PFSK-1 (cell line): ENCODE data around the gene C10orf71.

ENCODE experiments used
- FOXP2 ChIP-seq: optimal IDR thresholded peaks from 2 replicates; pipeline ENCODE3; 2011; ENCODE audit warnings: borderline replicate concordance, control low read depth, inconsistent platforms; ENCODE audit not compliant: insufficient read depth; ENCODE audit errors: extremely low read length, extremely low read depth
- POLR2AphosphoS5 ChIP-seq: IDR thresholded peaks from 2 replicates; pipeline ENCODE4 v1.6.1; 2012; ENCODE audit warnings: low read depth, mild to moderate bottlenecking, control low read depth, low read length, moderate library complexity
- SIN3A ChIP-seq: IDR thresholded peaks from 2 replicates; pipeline ENCODE4 v1.6.1; 2012; ENCODE audit warnings: mild to moderate bottlenecking, low read length, moderate library complexity, borderline replicate concordance; ENCODE audit not compliant: insufficient read depth
- TAF1 ChIP-seq: IDR thresholded peaks from 2 replicates; pipeline ENCODE4 v1.6.1; 2012; ENCODE audit warnings: low read length, control low read depth, borderline replicate concordance; ENCODE audit not compliant: insufficient read depth
- TF ChIP-seq, protein P1 (sequence below), 2 experiments: IDR thresholded peaks; 2 replicates each; pipeline versions ENCODE4 v1.6.1 to v1.8.0; 2011 to 2012; ENCODE audit warnings: low read depth in 2 of 2, low read length in 2 of 2, control low read depth in 1 of 2, inconsistent platforms in 1 of 2, mild to moderate bottlenecking in 1 of 2, moderate library complexity in 1 of 2; ENCODE audit not compliant: insufficient read depth in 1 of 2

C10orf71 gene

DNA sequence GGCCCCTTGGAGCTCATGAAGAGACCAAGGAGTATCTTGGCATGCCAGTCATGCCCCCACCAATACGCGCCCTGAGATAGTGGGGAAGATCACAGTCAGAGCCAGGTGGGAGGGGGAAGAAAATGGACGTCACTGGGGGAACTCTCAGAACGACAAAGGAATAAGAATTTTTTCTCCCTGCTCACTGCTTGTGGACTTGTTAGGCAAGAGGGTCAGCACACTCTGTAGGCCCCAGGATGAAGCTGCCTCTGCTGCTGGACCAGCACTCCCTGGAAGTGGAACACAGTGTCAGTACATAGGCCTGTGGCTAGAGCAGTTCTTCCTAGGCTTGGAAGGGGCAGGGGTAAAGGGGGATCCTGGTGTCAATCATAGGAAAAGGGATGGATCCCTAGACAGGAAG lies 50.4 kb downstream of the C10orf71 start:
- TF ChIP-seq SIN3A (no peak), FOXP2 (no peak), TAF1 (no peak), POLR2AphosphoS5 (no peak)
- TF ChIP-seq, protein P1, sequence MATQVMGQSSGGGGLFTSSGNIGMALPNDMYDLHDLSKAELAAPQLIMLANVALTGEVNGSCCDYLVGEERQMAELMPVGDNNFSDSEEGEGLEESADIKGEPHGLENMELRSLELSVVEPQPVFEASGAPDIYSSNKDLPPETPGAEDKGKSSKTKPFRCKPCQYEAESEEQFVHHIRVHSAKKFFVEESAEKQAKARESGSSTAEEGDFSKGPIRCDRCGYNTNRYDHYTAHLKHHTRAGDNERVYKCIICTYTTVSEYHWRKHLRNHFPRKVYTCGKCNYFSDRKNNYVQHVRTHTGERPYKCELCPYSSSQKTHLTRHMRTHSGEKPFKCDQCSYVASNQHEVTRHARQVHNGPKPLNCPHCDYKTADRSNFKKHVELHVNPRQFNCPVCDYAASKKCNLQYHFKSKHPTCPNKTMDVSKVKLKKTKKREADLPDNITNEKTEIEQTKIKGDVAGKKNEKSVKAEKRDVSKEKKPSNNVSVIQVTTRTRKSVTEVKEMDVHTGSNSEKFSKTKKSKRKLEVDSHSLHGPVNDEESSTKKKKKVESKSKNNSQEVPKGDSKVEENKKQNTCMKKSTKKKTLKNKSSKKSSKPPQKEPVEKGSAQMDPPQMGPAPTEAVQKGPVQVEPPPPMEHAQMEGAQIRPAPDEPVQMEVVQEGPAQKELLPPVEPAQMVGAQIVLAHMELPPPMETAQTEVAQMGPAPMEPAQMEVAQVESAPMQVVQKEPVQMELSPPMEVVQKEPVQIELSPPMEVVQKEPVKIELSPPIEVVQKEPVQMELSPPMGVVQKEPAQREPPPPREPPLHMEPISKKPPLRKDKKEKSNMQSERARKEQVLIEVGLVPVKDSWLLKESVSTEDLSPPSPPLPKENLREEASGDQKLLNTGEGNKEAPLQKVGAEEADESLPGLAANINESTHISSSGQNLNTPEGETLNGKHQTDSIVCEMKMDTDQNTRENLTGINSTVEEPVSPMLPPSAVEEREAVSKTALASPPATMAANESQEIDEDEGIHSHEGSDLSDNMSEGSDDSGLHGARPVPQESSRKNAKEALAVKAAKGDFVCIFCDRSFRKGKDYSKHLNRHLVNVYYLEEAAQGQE (IDR thresholded peaks at IDR 0.05; ENCODE audit: insufficient read depth in 1 of 2, low read depth in 2 of 2, low read length in 2 of 2) = no peak

DNA sequence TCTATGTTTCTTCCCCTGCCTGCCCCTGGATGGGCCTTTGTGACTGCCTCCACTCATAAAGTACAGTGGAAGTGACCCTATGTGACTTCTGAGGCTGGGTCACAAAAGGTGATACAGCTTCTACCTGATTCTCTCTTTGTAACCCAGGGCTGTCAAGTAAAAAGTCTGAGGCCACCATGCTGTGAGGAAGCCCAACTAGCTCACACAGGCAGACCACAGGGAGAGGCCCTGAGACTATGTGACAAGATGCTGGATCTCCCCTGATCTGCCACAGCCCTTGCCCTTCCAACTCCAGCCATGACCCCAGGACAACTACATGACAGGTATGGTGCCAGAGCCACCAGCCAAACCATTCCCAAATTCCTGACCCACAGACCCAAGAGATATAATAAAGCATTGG lies 51.2 kb downstream of the C10orf71 start:
- TF ChIP-seq, protein P1 (IDR thresholded peaks at IDR 0.05; ENCODE audit: insufficient read depth in 1 of 2, low read depth in 2 of 2, low read length in 2 of 2) = no peak
- TF ChIP-seq POLR2AphosphoS5 = no peak

DNA sequence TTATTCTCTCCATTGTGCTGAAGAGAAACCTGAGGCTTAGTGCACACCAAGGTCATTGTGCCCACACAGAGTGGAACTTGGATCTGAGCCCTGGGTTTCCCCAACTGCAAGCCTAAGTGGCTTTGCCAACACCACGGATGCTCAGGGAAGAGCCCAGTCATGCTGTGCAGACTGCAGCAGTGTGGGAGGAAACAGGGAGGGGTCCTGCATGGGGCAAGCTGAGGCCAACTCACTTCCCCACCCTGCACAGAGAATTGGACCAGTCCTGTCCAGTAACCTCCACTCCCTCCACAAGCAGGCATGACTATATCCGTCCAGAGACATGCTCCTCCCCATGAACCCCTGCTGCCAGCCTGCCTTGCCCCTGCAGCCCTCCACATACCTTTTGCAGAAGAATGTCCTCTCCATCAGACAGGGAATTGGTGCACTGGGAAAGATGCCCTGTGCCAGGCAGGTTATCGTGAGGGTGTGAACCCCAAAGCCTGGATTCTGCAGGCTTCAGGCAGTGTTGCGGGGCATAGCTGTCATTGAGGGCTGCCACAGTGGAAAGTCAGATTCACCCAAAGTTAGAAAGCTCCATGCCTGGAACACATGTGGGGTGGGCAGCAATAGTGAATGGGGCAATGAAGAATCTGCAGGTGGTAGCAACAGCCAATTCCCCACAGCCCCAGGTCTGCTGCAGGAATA lies 52.0 kb downstream of the C10orf71 start:
- TF ChIP-seq SIN3A (no peak), POLR2AphosphoS5 (no peak), FOXP2 (no peak), TAF1 (no peak)
- TF ChIP-seq, protein P1 (IDR thresholded peaks at IDR 0.05; ENCODE audit: insufficient read depth in 1 of 2, low read depth in 2 of 2, low read length in 2 of 2) = no peak

DNA sequence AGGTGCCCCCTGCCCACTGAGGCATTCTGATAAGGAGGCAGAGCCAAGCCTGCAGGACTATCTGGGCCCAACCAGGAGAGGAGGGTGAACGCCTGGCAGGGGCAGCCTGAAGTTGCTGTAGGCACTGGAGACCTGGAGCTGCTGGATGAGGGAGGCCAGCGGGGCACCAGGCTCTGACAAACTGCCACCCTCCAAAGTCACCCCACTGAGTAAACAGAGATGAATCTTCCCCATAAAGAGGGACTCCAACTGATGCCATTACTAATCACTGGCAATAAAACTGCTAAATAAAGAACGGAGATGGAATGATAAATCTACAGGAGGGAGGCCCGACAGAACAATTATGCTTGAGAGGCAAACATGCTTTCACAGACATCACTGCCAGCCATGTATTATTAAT lies 52.7 kb downstream of the C10orf71 start:
- no peak for TF ChIP-seq FOXP2
- TF ChIP-seq, protein P1 (IDR thresholded peaks at IDR 0.05; ENCODE audit: insufficient read depth in 1 of 2, low read depth in 2 of 2, low read length in 2 of 2) = no peak
- TF ChIP-seq SIN3A = no peak
- no peak for TF ChIP-seq POLR2AphosphoS5
- TF ChIP-seq TAF1 = no peak

DNA sequence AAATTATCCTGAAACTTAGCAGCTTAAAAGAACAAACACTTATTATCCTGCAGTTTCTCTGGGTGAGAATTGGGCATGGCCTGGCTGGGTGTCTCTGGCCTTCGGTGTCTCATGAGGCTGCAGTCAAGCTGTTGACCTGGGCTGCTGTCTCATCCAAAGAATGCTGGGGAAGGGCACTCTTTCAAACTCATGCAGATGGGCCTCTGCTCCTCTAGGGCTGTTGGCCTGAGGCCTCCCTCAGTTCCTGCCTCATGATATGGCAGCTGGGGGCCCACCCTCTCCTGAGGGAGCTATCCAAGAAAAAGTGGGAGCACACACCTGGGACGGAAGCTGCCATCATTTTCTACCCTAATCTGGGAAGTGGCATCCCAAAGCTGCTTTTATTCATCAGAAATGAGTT lies 53.4 kb downstream of the C10orf71 start:
- no peak for TF ChIP-seq SIN3A
- no peak for TF ChIP-seq POLR2AphosphoS5
- no peak for TF ChIP-seq FOXP2
- no peak for TF ChIP-seq TAF1
- TF ChIP-seq, protein P1 (IDR thresholded peaks at IDR 0.05; ENCODE audit: insufficient read depth in 1 of 2, low read depth in 2 of 2, low read length in 2 of 2) = no peak
